ENCODE results near the gene EMILIN2.

DNA sequence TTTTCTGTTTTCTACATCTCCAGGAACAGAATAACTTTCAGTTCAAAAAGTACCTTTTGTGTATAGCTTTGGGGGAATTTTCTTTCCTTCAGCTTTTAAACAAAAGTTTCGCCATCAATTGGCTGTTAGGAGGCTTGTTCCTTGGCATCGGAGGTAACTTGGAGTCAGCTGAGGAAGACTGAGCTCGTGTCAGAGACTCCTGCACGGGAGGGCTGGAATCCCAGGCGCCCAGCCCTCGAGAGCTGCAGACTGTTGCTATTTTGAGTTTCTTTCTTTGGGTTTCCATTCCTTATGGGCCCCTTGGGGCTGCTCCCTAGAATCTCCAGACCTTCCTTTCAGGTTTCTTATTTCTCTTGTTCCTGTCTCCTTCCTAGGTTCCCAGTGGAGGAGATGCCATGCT, 8.1 kb downstream of the EMILIN2 start:
- TF ChIP-seq POLR2AphosphoS5 (IDR thresholded peaks at IDR 0.05) (no peak), POLR2A (IDR thresholded peaks at IDR 0.05) (no peak)
- TF ChIP-seq, protein P1, sequence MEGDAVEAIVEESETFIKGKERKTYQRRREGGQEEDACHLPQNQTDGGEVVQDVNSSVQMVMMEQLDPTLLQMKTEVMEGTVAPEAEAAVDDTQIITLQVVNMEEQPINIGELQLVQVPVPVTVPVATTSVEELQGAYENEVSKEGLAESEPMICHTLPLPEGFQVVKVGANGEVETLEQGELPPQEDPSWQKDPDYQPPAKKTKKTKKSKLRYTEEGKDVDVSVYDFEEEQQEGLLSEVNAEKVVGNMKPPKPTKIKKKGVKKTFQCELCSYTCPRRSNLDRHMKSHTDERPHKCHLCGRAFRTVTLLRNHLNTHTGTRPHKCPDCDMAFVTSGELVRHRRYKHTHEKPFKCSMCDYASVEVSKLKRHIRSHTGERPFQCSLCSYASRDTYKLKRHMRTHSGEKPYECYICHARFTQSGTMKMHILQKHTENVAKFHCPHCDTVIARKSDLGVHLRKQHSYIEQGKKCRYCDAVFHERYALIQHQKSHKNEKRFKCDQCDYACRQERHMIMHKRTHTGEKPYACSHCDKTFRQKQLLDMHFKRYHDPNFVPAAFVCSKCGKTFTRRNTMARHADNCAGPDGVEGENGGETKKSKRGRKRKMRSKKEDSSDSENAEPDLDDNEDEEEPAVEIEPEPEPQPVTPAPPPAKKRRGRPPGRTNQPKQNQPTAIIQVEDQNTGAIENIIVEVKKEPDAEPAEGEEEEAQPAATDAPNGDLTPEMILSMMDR (IDR thresholded peaks at IDR 0.05 in 8 of 11, conservative IDR thresholded peaks at IDR 0.05 in 3 of 11), result no peak

Data from spleen (tissue), 7 donors.